Activated CD4-positive, alpha-beta memory T cell treated with anti-CD3 and anti-CD28 coated beads for 36 hours (primary cell): ENCODE measurements around the gene SRGAP1. TPM values are rescaled to one million over a fixed set of nuclear protein-coding genes. Genes with fewer than 3 reads are reported as not detected.
"Not testable (repeated sequence)": the region's sequence is repeated elsewhere in the genome, so short reads cannot be mapped to it uniquely, and the experiment has no call there.

ENCODE experiments used
- CTCF ChIA-PET: fragments of 350-600 bp; sonication (Branson Sonifier 250); formaldehyde crosslinking; loops from one replicate; lab custom pipeline; 2021; ENCODE audit warnings: antibody characterized with exemption, inconsistent platforms; lab: Charles Lee
- POLR2A ChIA-PET: fragments of 350-600 bp; sonication (Branson Sonifier 250); formaldehyde crosslinking; loops from one replicate; lab custom pipeline; 2021; ENCODE audit warnings: antibody characterized with exemption; lab: Charles Lee
- DNase-seq: peaks from one replicate; pipeline ENCODE4 v3.0.0-alpha.2; 2020
- H3K27ac Mint-ChIP-seq: one replicate; pipeline ENCODE4 v1.8.0; 2021; ENCODE audit warnings: mixed read lengths
- H3K27me3 Mint-ChIP-seq: one replicate; pipeline ENCODE4 v1.8.0; 2021; ENCODE audit warnings: mixed read lengths
- H3K36me3 Mint-ChIP-seq: one replicate; pipeline ENCODE4 v1.8.0; 2021; ENCODE audit warnings: mixed read lengths
- H3K4me1 Mint-ChIP-seq: one replicate; pipeline ENCODE4 v1.8.0; 2021; ENCODE audit warnings: low read depth, mixed read lengths
- H3K4me3 Mint-ChIP-seq: one replicate; pipeline ENCODE4 v1.8.0; 2021; ENCODE audit warnings: mild to moderate bottlenecking, mixed read lengths
- H3K9me3 Mint-ChIP-seq: one replicate; pipeline ENCODE4 v1.8.0; 2021; ENCODE audit warnings: mixed read lengths
- intact Hi-C: fragments of 100-400 bp; cut with micrococcal nuclease; formaldehyde crosslinking; loops from one replicate; pipeline ENCODE4 v1.15.1; 2023
- total RNA-seq, 2 experiments: library from RNA; stranded (reverse); gene quantifications; one replicate each; pipeline ENCODE4 v1.2.3, GENCODE V29; 2021

The SRGAP1 gene
- total RNA-seq, 2 experiments from 2014 or later: 0.10 to 0.12 TPM

- DNase-seq, H3K4me3 Mint-ChIP-seq, CTCF ChIA-PET, H3K9me3 Mint-ChIP-seq, intact Hi-C loops, H3K27me3 Mint-ChIP-seq, H3K27ac Mint-ChIP-seq, H3K4me1 Mint-ChIP-seq, H3K36me3 Mint-ChIP-seq, POLR2A ChIA-PET: not testable (repeated sequence)
These were observed 189.6 kb downstream of the SRGAP1 start for GRCh38 chr12:64034056-64034455.

- H3K36me3 Mint-ChIP-seq: no peaks in the 10 kb centered on the region
- POLR2A ChIA-PET: no interaction called here
- CTCF ChIA-PET: no interaction called here
- no peaks in the 10 kb centered on the region for H3K9me3 Mint-ChIP-seq
- H3K4me1 Mint-ChIP-seq: no peaks in the 10 kb centered on the region
- H3K27ac Mint-ChIP-seq: no peak overlapping the region
- no peak for DNase-seq
- intact Hi-C loops: no loop called here
- H3K27me3 Mint-ChIP-seq: no peaks in the 10 kb centered on the region
- H3K4me3 Mint-ChIP-seq: no peak overlapping the region
These were observed 190.5 kb downstream of the SRGAP1 start for GRCh38 chr12:64034901-64035576.

DNA sequence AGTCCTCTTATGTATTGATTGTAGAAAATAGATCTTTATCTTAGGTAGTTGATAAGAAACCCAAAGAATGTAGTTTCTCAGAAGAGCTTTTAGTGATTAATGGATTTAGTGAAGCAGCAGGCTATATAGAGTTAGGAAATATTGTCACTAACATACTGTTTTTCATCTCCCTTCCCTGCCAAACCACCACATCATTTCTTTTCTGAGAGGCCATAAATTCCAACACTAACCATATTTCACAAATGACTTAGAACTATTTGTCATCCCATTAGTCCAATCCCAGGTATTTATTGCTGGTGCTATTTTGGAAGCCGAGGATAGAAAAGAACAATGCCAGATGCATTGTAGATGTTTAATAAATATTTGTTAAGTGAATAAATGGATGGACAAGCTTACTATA lies 191.9 kb downstream of the SRGAP1 start:
- no peaks in the 10 kb centered on the region for H3K9me3 Mint-ChIP-seq
- intact Hi-C loops: no loop called here
- no peaks in the 10 kb centered on the region for H3K36me3 Mint-ChIP-seq
- no peak for DNase-seq
- POLR2A ChIA-PET: no interaction called here
- H3K27me3 Mint-ChIP-seq: no peaks in the 10 kb centered on the region
- CTCF ChIA-PET: no interaction called here
- no peaks in the 10 kb centered on the region for H3K4me1 Mint-ChIP-seq
- H3K4me3 Mint-ChIP-seq: no peak overlapping the region
- H3K27ac Mint-ChIP-seq: no peak overlapping the region

DNA sequence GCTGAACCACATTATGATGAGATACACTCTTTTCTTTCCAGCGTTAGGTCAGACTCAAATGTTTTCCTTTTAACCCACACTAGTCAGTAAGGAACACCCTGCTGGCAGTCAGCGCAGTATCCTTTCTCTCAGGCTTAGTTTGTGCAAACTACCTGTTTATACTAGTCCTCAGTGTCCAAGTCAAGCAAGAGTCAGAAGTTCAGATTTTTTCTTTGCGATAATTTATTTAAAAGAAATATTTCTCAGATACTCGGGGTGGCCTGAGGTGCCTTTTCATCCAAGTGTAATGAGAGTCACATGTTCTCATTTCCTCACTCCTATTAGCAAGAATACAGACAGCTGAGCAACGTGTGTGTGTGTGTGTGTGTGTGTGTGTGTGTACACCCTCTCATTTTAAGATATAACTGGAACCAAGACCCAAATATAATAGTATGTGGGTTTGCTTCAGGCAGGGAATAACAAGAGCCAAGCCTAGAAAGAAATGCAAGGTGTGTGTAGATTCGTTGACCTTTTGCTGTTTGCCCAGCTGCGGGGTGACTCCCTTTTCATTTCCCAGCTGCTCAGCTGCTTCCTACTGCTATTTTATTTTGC lies 194.9 kb downstream of the SRGAP1 start:
- Mint-ChIP-seq H3K27ac (no peak overlapping the region), H3K36me3 (no peaks in the 10 kb centered on the region), H3K27me3 (peaks cover 1% of the 10 kb centered on the region), H3K4me3 (no peak overlapping the region), H3K4me1 (no peaks in the 10 kb centered on the region), H3K9me3 (no peaks in the 10 kb centered on the region)
- no peak for DNase-seq
- POLR2A ChIA-PET: no interaction called here
- intact Hi-C loops: no loop called here
- CTCF ChIA-PET: no interaction called here

- Mint-ChIP-seq H3K9me3 (no peaks in the 10 kb centered on the region), H3K27me3 (peaks cover 1% of the 10 kb centered on the region), H3K36me3 (no peaks in the 10 kb centered on the region), H3K27ac (no peak overlapping the region), H3K4me1 (no peaks in the 10 kb centered on the region), H3K4me3 (no peak overlapping the region)
- intact Hi-C loops: no loop called here
- ChIA-PET POLR2A (interaction anchor here (0.5 kb wide), 1 partner anchor 25 kb away, joined by 4 read pairs; no protein-coding TSS in a partner anchor), CTCF (no interaction called here)
- no peak for DNase-seq
These were observed 198.4 kb downstream of the SRGAP1 start for GRCh38 chr12:64042911-64043310.

GRCh38 chr12:64044191-64044590 lies 199.7 kb downstream of the SRGAP1 start:
- H3K9me3 Mint-ChIP-seq: no peaks in the 10 kb centered on the region
- peaks cover 1% of the 10 kb centered on the region for H3K27me3 Mint-ChIP-seq
- ChIA-PET POLR2A (no interaction called here), CTCF (no interaction called here)
- H3K36me3 Mint-ChIP-seq: no peaks in the 10 kb centered on the region
- H3K4me1 Mint-ChIP-seq: no peaks in the 10 kb centered on the region
- H3K4me3 Mint-ChIP-seq: no peak overlapping the region
- no peak for DNase-seq
- intact Hi-C loops: no loop called here
- no peak overlapping the region for H3K27ac Mint-ChIP-seq

DNA sequence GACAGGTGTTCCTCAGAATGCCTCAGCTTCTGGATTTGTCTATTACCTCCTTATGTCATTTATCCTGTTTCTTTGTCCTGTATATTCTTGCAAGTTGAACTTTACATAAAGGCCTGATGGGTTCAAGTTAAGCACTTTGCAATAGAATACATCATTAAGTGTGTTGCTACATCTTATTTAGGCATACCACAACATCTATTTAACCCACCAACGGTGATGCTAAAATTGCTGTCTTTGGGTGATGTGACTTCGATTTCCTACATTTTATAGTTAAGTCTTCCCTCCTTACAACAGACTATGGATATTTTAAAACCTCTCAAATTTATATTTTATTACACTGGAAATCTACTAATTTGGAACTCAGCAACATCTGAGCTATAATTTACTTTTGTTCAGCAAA lies 206.6 kb downstream of the SRGAP1 start:
- intact Hi-C loops: no loop called here
- peaks cover 6% of the 10 kb centered on the region for H3K27me3 Mint-ChIP-seq
- no peak for DNase-seq
- H3K4me3 Mint-ChIP-seq: no peak overlapping the region
- no peaks in the 10 kb centered on the region for H3K4me1 Mint-ChIP-seq
- H3K36me3 Mint-ChIP-seq: no peaks in the 10 kb centered on the region
- H3K9me3 Mint-ChIP-seq: no peaks in the 10 kb centered on the region
- ChIA-PET CTCF (interaction anchor here (0.6 kb wide), 1 partner anchor 40 kb away, joined by 3 read pairs; no protein-coding TSS in a partner anchor), POLR2A (no interaction called here)
- no peak overlapping the region for H3K27ac Mint-ChIP-seq

- no peaks in the 10 kb centered on the region for H3K4me1 Mint-ChIP-seq
- H3K9me3 Mint-ChIP-seq: no peaks in the 10 kb centered on the region
- ChIA-PET CTCF (no interaction called here), POLR2A (no interaction called here)
- H3K4me3 Mint-ChIP-seq: no peak overlapping the region
- no peak overlapping the region for H3K27ac Mint-ChIP-seq
- no peak for DNase-seq
- peaks cover 6% of the 10 kb centered on the region for H3K27me3 Mint-ChIP-seq
- H3K36me3 Mint-ChIP-seq: no peaks in the 10 kb centered on the region
- intact Hi-C loops: no loop called here
These were observed 208.6 kb downstream of the SRGAP1 start for GRCh38 chr12:64053117-64053516.

DNA sequence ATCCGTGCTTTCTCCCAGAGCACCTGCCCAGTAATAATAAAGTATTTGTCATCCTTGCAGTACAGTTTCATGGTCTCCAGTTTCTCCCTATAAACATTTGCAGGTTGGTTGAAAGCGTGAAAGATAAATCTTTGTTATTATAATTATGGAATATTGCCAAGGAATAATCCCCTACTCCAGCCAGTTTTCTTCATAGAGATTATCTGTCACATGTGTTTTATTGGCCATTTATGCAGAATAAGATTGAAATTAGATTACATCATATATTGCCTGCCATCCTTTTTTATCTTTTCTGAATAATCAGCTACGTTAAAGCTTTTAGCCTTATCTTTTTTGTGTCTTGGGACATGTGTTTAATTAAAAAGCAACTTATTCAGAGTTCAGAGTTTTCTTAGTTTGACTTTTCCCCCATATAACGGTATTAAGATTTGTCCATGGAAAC lies 209.6 kb downstream of the SRGAP1 start:
- DNase-seq: no peak
- intact Hi-C loops: no loop called here
- POLR2A ChIA-PET: no interaction called here
- Mint-ChIP-seq H3K36me3 (no peaks in the 10 kb centered on the region), H3K4me3 (no peak overlapping the region), H3K4me1 (no peaks in the 10 kb centered on the region), H3K9me3 (no peaks in the 10 kb centered on the region), H3K27ac (no peak overlapping the region), H3K27me3 (peaks cover 6% of the 10 kb centered on the region)
- CTCF ChIA-PET: no interaction called here

DNA sequence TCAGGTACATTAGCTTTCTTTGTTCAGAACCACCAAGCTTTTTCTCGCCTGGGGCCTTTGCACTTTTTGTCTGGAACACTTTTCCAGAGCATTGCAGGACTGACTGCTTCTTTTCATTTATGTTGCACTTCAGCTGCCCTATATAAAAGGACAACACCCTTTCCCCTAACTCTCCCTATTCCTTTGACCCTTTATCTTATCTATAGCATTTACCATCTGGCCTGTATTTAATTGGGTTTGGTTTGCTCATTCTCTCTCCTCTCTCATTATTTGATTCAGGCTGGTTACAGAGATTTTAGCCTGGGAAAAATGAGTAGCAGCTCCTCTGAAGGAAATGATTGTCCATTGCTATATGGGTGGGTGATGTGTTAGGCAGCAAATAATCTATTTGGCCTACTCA lies 212.2 kb downstream of the SRGAP1 start:
- no peak for DNase-seq
- H3K4me3 Mint-ChIP-seq: no peak overlapping the region
- H3K27me3 Mint-ChIP-seq: peaks cover 6% of the 10 kb centered on the region
- no peaks in the 10 kb centered on the region for H3K9me3 Mint-ChIP-seq
- POLR2A ChIA-PET: no interaction called here
- CTCF ChIA-PET: no interaction called here
- no peaks in the 10 kb centered on the region for H3K36me3 Mint-ChIP-seq
- intact Hi-C loops: no loop called here
- no peaks in the 10 kb centered on the region for H3K4me1 Mint-ChIP-seq
- no peak overlapping the region for H3K27ac Mint-ChIP-seq

DNA sequence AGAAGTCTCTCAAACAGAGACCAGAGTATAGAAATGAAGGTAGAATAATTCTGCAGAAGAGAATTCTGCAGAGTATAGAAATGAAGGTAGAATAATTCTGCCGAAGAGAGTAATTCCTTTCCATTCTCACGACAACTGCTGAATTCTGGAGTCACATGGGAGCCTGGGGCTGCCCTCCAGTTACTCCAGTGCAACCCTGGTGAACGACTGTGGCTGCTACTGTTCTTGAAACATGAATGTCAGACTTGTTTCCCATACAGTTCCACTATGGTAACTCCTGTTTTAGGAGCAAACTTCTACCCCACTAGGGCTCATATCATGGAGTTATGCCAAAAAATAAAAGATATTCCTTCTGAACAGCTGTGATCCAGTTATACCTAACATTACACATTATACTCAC lies 213.2 kb downstream of the SRGAP1 start:
- intact Hi-C loops: no loop called here
- Mint-ChIP-seq H3K4me3 (no peak overlapping the region), H3K36me3 (no peaks in the 10 kb centered on the region), H3K27ac (no peak overlapping the region), H3K27me3 (peaks cover 7% of the 10 kb centered on the region), H3K9me3 (no peaks in the 10 kb centered on the region), H3K4me1 (no peaks in the 10 kb centered on the region)
- DNase-seq: no peak
- CTCF ChIA-PET: no interaction called here
- POLR2A ChIA-PET: no interaction called here

GRCh38 chr12:64058541-64059265 lies 214.2 kb downstream of the SRGAP1 start:
- Mint-ChIP-seq H3K9me3 (no peaks in the 10 kb centered on the region), H3K27ac (no peak overlapping the region), H3K36me3 (no peaks in the 10 kb centered on the region), H3K4me1 (no peaks in the 10 kb centered on the region), H3K27me3 (peaks cover 9% of the 10 kb centered on the region), H3K4me3 (no peak overlapping the region)
- intact Hi-C loops: no loop called here
- no peak for DNase-seq
- ChIA-PET POLR2A (no interaction called here), CTCF (no interaction called here)
